Measurements from ENCODE around the gene CYP27B1. TPM values are rescaled to one million over a fixed set of nuclear protein-coding genes. Genes with fewer than 3 reads are reported as not detected.
"Not testable (repeated sequence)": the region's sequence is repeated elsewhere in the genome, so short reads cannot be mapped to it uniquely, and the experiment has no call there.

The CYP27B1 gene
- total RNA-seq, 2 donors from 2014 or later: 0.28 to 0.33 TPM

DNA sequence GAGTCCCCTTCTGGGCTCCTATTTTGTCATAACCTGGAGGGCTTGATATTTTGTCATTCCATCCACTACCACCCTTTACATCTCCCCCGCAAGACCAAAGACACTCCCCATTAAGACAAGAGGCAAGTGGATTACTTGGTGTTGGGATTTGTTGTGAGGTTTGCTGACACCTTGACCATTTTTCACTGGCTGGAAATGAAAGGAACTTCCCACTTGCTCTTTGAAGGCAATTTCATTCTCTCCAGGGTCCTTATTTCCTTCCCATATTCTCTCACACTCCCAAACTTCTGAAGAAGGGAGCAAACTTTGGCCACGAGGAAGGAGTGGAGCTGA, 43.3 kb downstream of the CYP27B1 start:
- Histone ChIP-seq H3K4me3 (no peak overlapping the region), H3K27ac (no peak overlapping the region), H3K4me1 (peaks cover 0 to 25% of the 10 kb centered on the region in 2 donors), H3K36me3 (peaks cover 31% of the 10 kb centered on the region), H3K9me3 (no peaks in the 10 kb centered on the region), H3K27me3 (no peaks in the 10 kb centered on the region)
- no peak for DNase-seq (ENCODE audit: low spot score)
- no peak for TF ChIP-seq CTCF (IDR thresholded peaks at IDR 0.05)

- no peaks in the 10 kb centered on the region for H3K9me3 ChIP-seq
- DNase-seq (ENCODE audit: low spot score): peak; percentile 51
- TF ChIP-seq CTCF (IDR thresholded peaks at IDR 0.05): no peak
- peaks cover 0 to 24% of the 10 kb centered on the region in 2 donors for H3K4me1 ChIP-seq
- no peaks in the 10 kb centered on the region for H3K27me3 ChIP-seq
- H3K4me3 ChIP-seq: no peak overlapping the region
- no peak overlapping the region for H3K27ac ChIP-seq
- H3K36me3 ChIP-seq: peaks cover 38% of the 10 kb centered on the region
These were observed 43.9 kb downstream of the CYP27B1 start for GRCh38 chr12:57722716-57723629.

DNA sequence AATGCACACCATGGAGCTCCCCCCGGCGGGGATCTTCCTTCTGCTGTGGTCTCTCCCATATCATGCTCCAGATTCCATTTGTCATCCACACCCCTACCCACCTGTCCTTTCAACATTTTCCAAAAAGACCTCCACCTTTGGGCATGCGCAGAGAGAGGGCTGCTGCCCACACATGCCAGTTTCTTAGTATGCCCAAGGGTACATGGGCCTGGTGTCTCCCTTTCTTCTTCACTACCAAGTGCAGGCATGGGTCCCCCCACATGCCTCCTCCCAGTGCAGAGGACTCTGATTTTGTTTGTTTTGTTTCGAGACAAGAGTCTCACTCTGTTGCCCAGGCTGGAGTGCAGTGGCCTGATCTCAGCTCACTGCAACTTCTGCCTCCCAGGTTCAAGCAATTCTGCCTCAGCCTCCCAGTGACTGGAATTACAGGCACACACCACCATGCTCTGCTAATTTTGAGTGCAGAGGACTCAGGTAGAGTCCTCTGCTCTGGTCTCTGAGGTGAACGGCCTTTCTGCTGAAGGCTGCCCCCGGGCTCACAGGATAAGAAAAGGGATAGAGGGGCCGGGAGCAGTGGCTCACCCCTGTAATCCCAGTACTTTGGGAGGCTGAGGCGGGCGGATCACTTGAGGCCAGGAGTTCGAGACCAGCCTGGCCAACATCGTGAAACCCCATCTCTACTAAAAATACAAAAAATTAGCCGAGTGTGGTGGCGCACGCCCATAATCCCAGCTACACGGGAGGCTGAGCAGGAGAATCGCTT, 44.9 kb downstream of the CYP27B1 start:
- H3K27me3 ChIP-seq, H3K27ac ChIP-seq, H3K9me3 ChIP-seq, H3K4me3 ChIP-seq: not testable (repeated sequence)
- Histone ChIP-seq H3K4me1 (peaks cover 0 to 15% of the 10 kb centered on the region in 2 donors), H3K36me3 (peaks cover 47% of the 10 kb centered on the region)
- peak; percentile 52 for DNase-seq (ENCODE audit: low spot score)

GRCh38 chr12:57720606-57721595, 46.0 kb downstream of the CYP27B1 start:
- peak; percentile 36 for DNase-seq (ENCODE audit: low spot score)

More at GRCh38 chr12:57720606-57721595, 46.0 kb downstream of the CYP27B1 start:
- Histone ChIP-seq H3K27me3 (no peaks in the 10 kb centered on the region), H3K27ac (no peak overlapping the region), H3K4me1 (peaks cover 0 to 4% of the 10 kb centered on the region in 2 donors), H3K36me3 (peaks cover 58% of the 10 kb centered on the region), H3K4me3 (no peak overlapping the region), H3K9me3 (no peaks in the 10 kb centered on the region)
- TF ChIP-seq CTCF (IDR thresholded peaks at IDR 0.05): no peak
